ENCODE data around the gene CD24.
"Not testable (repeated sequence)": the region's sequence is repeated elsewhere in the genome, so short reads cannot be mapped to it uniquely, and the experiment has no call there.

CD24 gene

DNA sequence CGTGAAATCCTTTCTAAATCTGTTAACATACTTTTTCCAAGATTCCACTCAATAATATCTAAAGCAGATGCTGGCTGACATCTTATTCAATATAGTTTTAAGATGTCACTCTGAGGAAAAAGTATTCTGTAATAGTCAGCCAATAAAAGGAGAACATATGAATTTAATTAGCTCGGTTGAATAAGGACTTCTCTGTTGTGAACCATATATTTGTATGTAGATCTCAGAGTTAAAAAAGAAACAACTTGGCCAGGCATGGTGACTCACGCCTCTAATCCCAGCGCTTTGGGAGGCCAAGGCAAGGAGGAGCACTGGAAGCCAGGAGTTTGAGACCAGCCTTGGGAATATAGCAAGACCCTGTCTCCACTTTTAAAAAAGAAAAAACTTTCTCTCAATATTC is 7.4 kb upstream of the CD24 start:
- no peak overlapping the region for H2AFZ ChIP-seq (ENCODE audit: low read length, unreplicated experiment)
- H3K27me3 ChIP-seq (ENCODE audit: insufficient read depth, low read length), result peaks cover 9% of the 10 kb centered on the region
- H3K4me1 ChIP-seq (ENCODE audit: control insufficient read depth, insufficient read depth, low read length, unreplicated experiment), result no peaks in the 10 kb centered on the region
- H3K4me3 ChIP-seq (ENCODE audit: low read depth, low read length), result no peak overlapping the region
- H3K27ac ChIP-seq (ENCODE audit: low read depth, low read length), result no peak overlapping the region
- no peaks in the 10 kb centered on the region for H3K79me2 ChIP-seq (ENCODE audit: control insufficient read depth, insufficient read depth, low read length, unreplicated experiment)
- H3K36me3 ChIP-seq (ENCODE audit: insufficient read depth, low read length), result no peaks in the 10 kb centered on the region

DNA sequence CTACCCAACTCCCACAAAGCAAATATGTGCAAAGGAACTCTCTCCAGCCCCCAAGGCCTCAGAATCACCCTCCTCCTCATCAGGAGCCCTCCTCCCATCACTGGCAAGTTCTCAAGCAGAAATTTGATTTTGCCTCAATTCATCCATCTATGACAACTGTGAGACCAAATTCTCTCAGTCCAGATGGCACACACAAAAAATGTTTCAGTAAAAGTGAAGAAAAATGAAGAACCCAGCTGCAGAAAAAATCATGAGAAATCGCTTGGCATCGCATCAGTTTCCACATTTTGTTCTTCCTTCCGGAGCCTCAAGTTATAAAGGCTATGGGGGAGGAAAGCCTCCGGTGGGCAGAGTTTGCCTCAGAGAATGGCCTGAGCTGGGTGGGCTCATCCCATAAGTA is 6.4 kb upstream of the CD24 start:
- Histone ChIP-seq H3K27ac (ENCODE audit: low read depth, low read length) (no peak overlapping the region), H3K36me3 (ENCODE audit: insufficient read depth, low read length) (no peaks in the 10 kb centered on the region), H3K4me3 (ENCODE audit: low read depth, low read length) (no peak overlapping the region), H3K4me1 (ENCODE audit: control insufficient read depth, insufficient read depth, low read length, unreplicated experiment) (no peaks in the 10 kb centered on the region), H2AFZ (ENCODE audit: low read length, unreplicated experiment) (no peak overlapping the region), H3K27me3 (ENCODE audit: insufficient read depth, low read length) (peaks cover 19% of the 10 kb centered on the region), H3K79me2 (ENCODE audit: control insufficient read depth, insufficient read depth, low read length, unreplicated experiment) (no peaks in the 10 kb centered on the region)

DNA sequence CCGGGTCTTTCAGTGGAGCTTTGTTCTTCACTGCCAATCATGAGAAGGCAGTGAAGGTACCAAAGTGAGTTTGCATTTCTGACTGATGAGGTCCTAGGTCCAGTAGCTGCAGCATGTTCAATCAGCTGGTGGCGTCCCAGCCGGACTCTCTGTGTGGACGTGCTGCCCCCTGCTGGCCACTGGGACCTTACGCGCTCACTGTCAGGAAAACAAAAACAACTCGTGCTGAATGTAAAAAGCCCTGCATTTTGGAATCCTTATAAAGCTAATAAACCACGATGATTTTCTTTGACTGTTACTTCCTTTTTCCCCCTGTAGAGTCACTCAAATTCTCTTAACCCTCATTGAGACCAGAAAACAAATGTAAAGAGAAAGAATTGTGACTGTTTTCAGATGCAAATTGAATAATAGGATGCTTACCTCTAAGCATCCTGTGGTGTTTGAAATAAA is 4.9 kb upstream of the CD24 start:
- Histone ChIP-seq H3K79me2 (ENCODE audit: control insufficient read depth, insufficient read depth, low read length, unreplicated experiment) (no peaks in the 10 kb centered on the region), H3K27me3 (ENCODE audit: insufficient read depth, low read length) (peaks cover 26% of the 10 kb centered on the region), H3K4me3 (ENCODE audit: low read depth, low read length) (no peak overlapping the region), H3K4me1 (ENCODE audit: control insufficient read depth, insufficient read depth, low read length, unreplicated experiment) (no peaks in the 10 kb centered on the region), H3K27ac (ENCODE audit: low read depth, low read length) (no peak overlapping the region), H3K36me3 (ENCODE audit: insufficient read depth, low read length) (no peaks in the 10 kb centered on the region), H2AFZ (ENCODE audit: low read length, unreplicated experiment) (peak overlapping the region; percentile 84)

DNA sequence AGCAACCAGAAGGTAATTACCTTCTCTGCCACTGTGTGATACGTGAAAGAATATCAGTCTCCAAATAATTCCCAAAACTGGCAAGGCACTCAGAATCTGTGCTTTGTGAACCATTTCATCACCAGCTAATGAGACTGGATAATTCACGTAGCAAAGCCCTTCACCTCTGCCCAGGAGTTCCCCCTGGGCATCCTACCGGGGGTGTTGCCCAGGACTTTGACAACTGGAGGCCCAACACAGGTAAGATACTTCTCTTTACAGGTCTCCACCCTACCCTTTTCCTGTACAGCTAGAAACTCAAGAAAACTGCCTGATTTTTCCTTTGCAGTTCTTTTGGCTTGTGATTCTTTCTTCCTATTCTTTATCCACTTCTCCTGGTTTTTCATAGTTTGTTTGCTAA is 2.7 kb upstream of the CD24 start:
- H3K27me3 ChIP-seq (ENCODE audit: insufficient read depth, low read length), result peaks cover 48% of the 10 kb centered on the region

DNA sequence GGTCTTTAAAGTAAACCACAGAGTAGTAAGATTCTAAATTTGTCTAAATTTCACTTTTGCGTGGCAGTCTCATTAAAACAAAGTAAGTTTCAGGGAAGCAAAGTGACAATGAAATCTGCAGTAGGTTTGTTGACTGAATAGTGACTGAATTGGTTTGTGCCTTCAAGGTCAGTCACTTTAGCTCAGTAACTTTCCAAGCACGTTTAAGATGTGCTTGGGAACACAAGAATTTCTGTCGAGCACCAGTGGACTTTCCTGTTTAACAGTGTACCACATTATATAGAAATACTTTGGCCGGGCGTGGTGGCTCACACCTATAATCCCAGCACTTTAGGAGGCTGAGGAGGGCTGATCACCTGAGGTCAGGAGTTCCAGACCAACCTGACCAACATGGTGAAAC is 1.7 kb upstream of the CD24 start:
- H3K4me3 ChIP-seq (ENCODE audit: low read depth, low read length), result no peak overlapping the region
- H3K27ac ChIP-seq (ENCODE audit: low read depth, low read length), result no peak overlapping the region
- no peak overlapping the region for H2AFZ ChIP-seq (ENCODE audit: low read length, unreplicated experiment)
- no peaks in the 10 kb centered on the region for H3K79me2 ChIP-seq (ENCODE audit: control insufficient read depth, insufficient read depth, low read length, unreplicated experiment)
- H3K4me1 ChIP-seq (ENCODE audit: control insufficient read depth, insufficient read depth, low read length, unreplicated experiment), result no peaks in the 10 kb centered on the region
- no peaks in the 10 kb centered on the region for H3K36me3 ChIP-seq (ENCODE audit: insufficient read depth, low read length)
- H3K27me3 ChIP-seq (ENCODE audit: insufficient read depth, low read length), result peaks cover 57% of the 10 kb centered on the region

More for the DNA sequence above, 2.7 kb upstream of the CD24 start:
- Histone ChIP-seq H2AFZ (ENCODE audit: low read length, unreplicated experiment) (no peak overlapping the region), H3K79me2 (ENCODE audit: control insufficient read depth, insufficient read depth, low read length, unreplicated experiment) (no peaks in the 10 kb centered on the region), H3K4me1 (ENCODE audit: control insufficient read depth, insufficient read depth, low read length, unreplicated experiment) (no peaks in the 10 kb centered on the region), H3K36me3 (ENCODE audit: insufficient read depth, low read length) (no peaks in the 10 kb centered on the region), H3K27ac (ENCODE audit: low read depth, low read length) (no peak overlapping the region), H3K4me3 (ENCODE audit: low read depth, low read length) (no peak overlapping the region)

DNA sequence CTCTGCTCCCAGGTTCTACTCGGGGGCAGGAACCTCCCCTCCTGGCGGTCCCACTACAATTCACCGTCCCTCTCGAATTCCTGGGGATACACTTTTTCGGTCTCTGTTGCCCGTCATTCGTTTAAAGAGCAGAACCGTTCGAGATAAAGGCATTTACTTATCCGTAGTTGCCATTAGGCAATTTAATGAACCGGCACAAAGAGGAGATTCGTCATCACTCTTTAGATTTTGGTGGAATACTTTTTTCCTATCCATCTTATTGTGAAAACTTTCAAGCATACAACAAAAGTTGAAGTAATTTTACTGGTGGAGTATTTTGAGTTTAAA is 1.2 kb upstream of the CD24 start:
- Histone ChIP-seq H3K4me1 (ENCODE audit: control insufficient read depth, insufficient read depth, low read length, unreplicated experiment) (no peaks in the 10 kb centered on the region), H3K4me3 (ENCODE audit: low read depth, low read length) (peak overlapping the region; percentile 83), H3K27ac (ENCODE audit: low read depth, low read length) (no peak overlapping the region), H3K79me2 (ENCODE audit: control insufficient read depth, insufficient read depth, low read length, unreplicated experiment) (no peaks in the 10 kb centered on the region), H3K27me3 (ENCODE audit: insufficient read depth, low read length) (peaks cover 57% of the 10 kb centered on the region), H2AFZ (ENCODE audit: low read length, unreplicated experiment) (no peak overlapping the region), H3K36me3 (ENCODE audit: insufficient read depth, low read length) (no peaks in the 10 kb centered on the region)

DNA sequence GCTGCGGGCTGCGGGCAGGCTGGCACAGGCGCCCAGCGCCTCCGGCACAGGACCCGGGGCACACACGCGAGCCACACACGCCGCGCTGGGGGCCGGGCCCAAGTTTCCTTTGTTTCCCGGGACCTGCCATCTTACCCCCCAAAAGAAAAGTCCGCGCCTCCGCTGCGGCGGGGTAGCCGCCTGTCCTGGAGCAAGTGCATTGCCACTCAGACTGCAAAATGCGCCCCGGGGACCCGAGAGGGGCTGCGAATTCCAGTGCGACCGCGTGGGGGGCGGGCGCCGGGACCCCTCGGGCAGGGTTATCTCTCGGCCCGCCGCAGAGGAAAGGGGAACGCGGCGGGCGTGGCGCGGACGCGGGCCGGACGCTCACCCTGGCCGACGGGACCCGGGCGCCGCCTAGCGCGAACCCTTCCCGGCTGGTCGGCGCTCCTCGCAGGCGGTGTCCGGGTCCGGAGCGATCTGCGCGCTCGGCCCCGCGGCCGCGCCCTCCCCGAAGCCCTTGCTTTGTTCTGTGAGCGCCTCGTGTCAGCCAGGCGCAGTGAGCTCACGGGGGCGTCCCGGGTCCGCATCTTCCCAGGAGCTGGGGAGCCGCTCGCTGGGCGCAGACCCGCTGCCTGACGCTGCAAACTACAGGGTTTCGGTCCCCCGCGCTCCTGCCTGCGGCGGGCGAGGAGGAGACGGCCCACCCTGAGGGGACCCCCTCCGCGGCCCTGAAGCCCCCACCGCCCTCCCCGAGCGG is 639 bp upstream of the CD24 start:
- Histone ChIP-seq H3K27me3 (ENCODE audit: insufficient read depth, low read length) (peaks cover 57% of the 10 kb centered on the region), H2AFZ (ENCODE audit: low read length, unreplicated experiment) (peak overlapping the region; percentile 43), H3K79me2 (ENCODE audit: control insufficient read depth, insufficient read depth, low read length, unreplicated experiment) (no peaks in the 10 kb centered on the region), H3K36me3 (ENCODE audit: insufficient read depth, low read length) (no peaks in the 10 kb centered on the region), H3K27ac (ENCODE audit: low read depth, low read length) (no peak overlapping the region), H3K4me1 (ENCODE audit: control insufficient read depth, insufficient read depth, low read length, unreplicated experiment) (no peaks in the 10 kb centered on the region), H3K4me3 (ENCODE audit: low read depth, low read length) (peak overlapping the region; percentile 83)

DNA sequence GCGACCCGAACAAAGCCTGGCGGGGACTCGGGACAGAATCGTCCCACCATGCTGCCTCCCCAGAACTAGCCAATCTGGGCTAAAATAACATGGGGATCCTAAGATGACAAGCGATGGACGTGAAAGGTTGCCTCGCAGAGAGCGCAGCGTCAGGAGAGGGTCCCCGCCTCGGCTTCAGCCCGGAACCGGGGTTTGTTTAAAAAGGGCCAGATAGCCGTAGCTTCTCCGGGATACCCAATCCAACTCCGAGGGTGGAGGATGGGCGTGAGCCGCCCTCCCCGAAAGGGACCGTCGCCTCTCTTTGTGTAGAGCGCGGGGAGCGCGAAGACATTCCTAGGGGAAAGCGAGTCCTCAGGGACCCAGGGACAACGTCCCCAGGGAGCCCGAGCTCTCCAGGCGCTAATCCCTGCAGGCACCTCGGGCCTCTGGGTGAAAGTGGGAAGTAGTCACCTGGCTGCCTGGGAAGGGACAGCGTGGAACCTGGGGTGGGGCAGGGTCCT is 643 bp downstream of the CD24 start:
- no peak overlapping the region for H3K27ac ChIP-seq (ENCODE audit: low read depth, low read length)
- peak overlapping the region; percentile 6 for H3K4me3 ChIP-seq (ENCODE audit: low read depth, low read length)
- no peak overlapping the region for H2AFZ ChIP-seq (ENCODE audit: low read length, unreplicated experiment)
- no peaks in the 10 kb centered on the region for H3K36me3 ChIP-seq (ENCODE audit: insufficient read depth, low read length)
- peaks cover 62% of the 10 kb centered on the region for H3K27me3 ChIP-seq (ENCODE audit: insufficient read depth, low read length)
- H3K79me2 ChIP-seq (ENCODE audit: control insufficient read depth, insufficient read depth, low read length, unreplicated experiment), result no peaks in the 10 kb centered on the region
- H3K4me1 ChIP-seq (ENCODE audit: control insufficient read depth, insufficient read depth, low read length, unreplicated experiment), result no peaks in the 10 kb centered on the region

DNA sequence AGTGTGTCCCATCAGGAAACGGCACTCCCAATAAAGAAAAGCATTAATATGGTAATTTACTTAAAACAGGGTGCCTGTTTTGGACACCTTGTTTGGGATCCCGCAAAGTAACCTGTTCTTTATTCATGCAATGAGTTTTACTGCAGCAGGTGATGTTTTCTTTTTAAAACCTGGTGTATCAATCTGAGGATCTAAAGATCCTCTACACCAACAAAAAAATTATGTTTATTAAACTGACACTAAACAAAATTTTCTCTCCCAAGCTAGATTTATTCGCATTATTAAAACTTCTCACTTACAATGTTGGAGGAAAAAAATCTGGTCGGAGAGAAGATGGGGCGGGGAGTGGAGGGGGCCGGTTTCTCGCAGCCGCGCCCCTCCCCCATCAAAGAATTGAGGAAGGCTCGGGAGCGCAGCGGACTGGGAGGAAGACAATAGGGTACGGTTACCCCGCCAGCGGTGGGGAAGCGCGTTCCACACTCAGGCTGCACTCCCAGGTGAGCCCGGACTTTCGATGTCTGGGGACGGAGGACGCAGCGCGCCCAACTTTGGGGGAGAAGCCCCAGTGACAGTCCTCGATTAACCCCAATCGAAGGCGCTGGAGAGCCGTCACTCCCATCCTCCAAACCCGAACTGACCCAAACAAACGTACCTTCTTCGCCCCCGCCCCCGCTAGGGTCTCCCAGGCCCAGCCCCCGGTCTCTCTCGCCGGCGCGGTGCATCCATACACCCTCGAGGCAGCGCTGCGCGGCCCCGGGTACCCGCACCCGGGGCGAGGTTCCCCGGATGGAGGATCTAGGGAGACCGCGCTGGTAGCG is 1.3 kb downstream of the CD24 start:
- Histone ChIP-seq H2AFZ (ENCODE audit: low read length, unreplicated experiment) (no peak overlapping the region), H3K27me3 (ENCODE audit: insufficient read depth, low read length) (peaks cover 66% of the 10 kb centered on the region), H3K79me2 (ENCODE audit: control insufficient read depth, insufficient read depth, low read length, unreplicated experiment) (no peaks in the 10 kb centered on the region), H3K4me3 (ENCODE audit: low read depth, low read length) (peak overlapping the region; percentile 6), H3K27ac (ENCODE audit: low read depth, low read length) (no peak overlapping the region), H3K4me1 (ENCODE audit: control insufficient read depth, insufficient read depth, low read length, unreplicated experiment) (no peaks in the 10 kb centered on the region), H3K36me3 (ENCODE audit: insufficient read depth, low read length) (no peaks in the 10 kb centered on the region)

DNA sequence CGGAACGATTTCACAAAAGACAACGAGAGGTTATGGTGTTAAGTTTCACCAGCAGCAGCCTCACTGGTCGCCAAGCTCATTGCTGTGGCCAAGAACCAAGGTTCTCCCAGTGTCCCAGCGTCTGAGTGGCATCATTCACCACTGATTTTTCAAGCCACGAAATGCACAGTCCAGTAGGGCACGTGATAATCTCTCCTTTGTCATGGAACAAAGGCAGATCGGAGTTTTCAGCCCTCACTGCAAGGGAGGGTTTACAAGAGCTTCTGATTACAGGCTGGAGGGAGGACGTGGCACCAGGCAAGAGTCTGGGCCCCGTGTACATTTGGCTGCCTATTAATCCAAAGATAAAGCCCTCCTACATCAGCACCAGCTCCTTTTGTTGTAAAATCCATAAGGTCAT is 2.0 kb downstream of the CD24 start:
- Histone ChIP-seq H3K27me3 (ENCODE audit: insufficient read depth, low read length) (peaks cover 72% of the 10 kb centered on the region), H2AFZ (ENCODE audit: low read length, unreplicated experiment) (no peak overlapping the region), H3K36me3 (ENCODE audit: insufficient read depth, low read length) (no peaks in the 10 kb centered on the region), H3K4me1 (ENCODE audit: control insufficient read depth, insufficient read depth, low read length, unreplicated experiment) (no peaks in the 10 kb centered on the region), H3K4me3 (ENCODE audit: low read depth, low read length) (no peak overlapping the region), H3K27ac (ENCODE audit: low read depth, low read length) (no peak overlapping the region), H3K79me2 (ENCODE audit: control insufficient read depth, insufficient read depth, low read length, unreplicated experiment) (no peaks in the 10 kb centered on the region)

DNA sequence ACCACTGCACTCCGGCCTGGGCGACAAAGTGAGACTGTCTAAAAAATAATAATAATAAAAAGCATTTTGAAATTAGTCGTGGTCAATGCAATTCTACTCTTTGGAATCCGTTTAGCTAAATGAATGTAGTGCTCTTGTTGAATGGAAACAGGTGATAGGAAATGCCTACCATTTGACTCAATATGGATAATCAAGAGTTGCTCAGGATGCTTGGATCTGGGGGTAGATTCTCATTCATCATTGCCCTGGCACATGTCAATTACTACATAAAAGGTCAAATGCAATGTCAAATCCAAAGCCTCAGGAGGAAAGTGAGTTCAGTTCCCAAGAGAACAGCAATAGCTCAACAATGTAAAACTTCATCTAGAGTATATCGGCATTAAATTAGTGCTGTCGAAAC is 3.8 kb downstream of the CD24 start:
- not testable (repeated sequence) for H2AFZ ChIP-seq (ENCODE audit: low read length, unreplicated experiment); H3K79me2 ChIP-seq (ENCODE audit: control insufficient read depth, insufficient read depth, low read length, unreplicated experiment); H3K4me3 ChIP-seq (ENCODE audit: low read depth, low read length); H3K4me1 ChIP-seq (ENCODE audit: control insufficient read depth, insufficient read depth, low read length, unreplicated experiment); H3K36me3 ChIP-seq (ENCODE audit: insufficient read depth, low read length); H3K27ac ChIP-seq (ENCODE audit: low read depth, low read length)
- H3K27me3 ChIP-seq (ENCODE audit: insufficient read depth, low read length), result peaks cover 71% of the 10 kb centered on the region

Measured in ACC112 (cell line).